Breast epithelium (tissue), 4 donors: ENCODE measurements around the gene PLEKHH1. TPM values are rescaled to one million over a fixed set of nuclear protein-coding genes. Genes with fewer than 3 reads are reported as not detected.

ENCODE experiments used
- DNase-seq, 2 donors: peaks; one replicate each; pipeline ENCODE4 v3.0.0-alpha.2; 2019; ENCODE audit warnings: low spot score in 2 of 2
- H3K27ac ChIP-seq, 2 donors: fragments of 200-600 bp; sonication (generic) in 1 of 2; one replicate each; pipeline ENCODE4 v1.5.1; 2016 to 2019; ENCODE audit warnings: mild to moderate bottlenecking in 1 of 2
- H3K27me3 ChIP-seq, 2 donors: fragments of 200-600 bp; sonication (generic) in 1 of 2; one replicate each; pipeline versions ENCODE4 v1.5.1 to v1.6.0; 2017 to 2019; ENCODE audit warnings: control low read depth in 1 of 2, mild to moderate bottlenecking in 1 of 2
- H3K36me3 ChIP-seq: fragments of 200-600 bp; one replicate; pipeline ENCODE4 v1.5.1; 2019
- H3K4me1 ChIP-seq, 2 donors: fragments of 200-600 bp; sonication (generic); one replicate each; pipeline ENCODE4 v1.5.1; 2016 to 2019; ENCODE audit warnings: control low read depth in 1 of 2
- H3K4me3 ChIP-seq, 3 donors: fragments of 200-600 bp; sonication (generic); 1 replicate in 2 of 3; 2 replicates in 1 of 3; pipeline ENCODE4 v1.5.1; 2016 to 2019; ENCODE audit warnings: mild to moderate bottlenecking in 3 of 3, moderate library complexity in 2 of 3
- H3K9me3 ChIP-seq, 2 donors: fragments of 200-600 bp; sonication (generic) in 1 of 2; one replicate each; pipeline ENCODE4 v1.5.1; 2016 to 2019; ENCODE audit warnings: control low read depth in 1 of 2
- POLR2A ChIP-seq: fragments of 450-650 bp; IDR thresholded peaks from one replicate; pipeline ENCODE4 v1.6.1; 2016; ENCODE audit warnings: antibody characterized with exemption, mild to moderate bottlenecking, moderate library complexity
- POLR2AphosphoS5 ChIP-seq, 3 donors: sonication (generic); formaldehyde crosslinking; IDR thresholded peaks; one replicate each; pipeline ENCODE4 v1.6.1; 2017; ENCODE audit warnings: antibody characterized with exemption in 3 of 3
- intact Hi-C: fragments of 100-400 bp; cut with DNase I; formaldehyde crosslinking; loops from one replicate; pipeline ENCODE4 v1.15.1; 2023; ENCODE audit warnings: low total_unique reads
- total RNA-seq, 3 donors: library from RNA; depleted of rRNA; stranded (reverse); fragments of >200 nt; gene quantifications; one replicate each; pipeline ENCODE4 v1.1.0, GENCODE V29; 2016
- TF ChIP-seq, protein P1 (sequence below), 3 donors: fragments of 450-650 bp; IDR thresholded peaks; one replicate each; pipeline ENCODE4 v1.5.1; 2016 to 2017; ENCODE audit warnings: antibody characterized with exemption in 3 of 3, mild to moderate bottlenecking in 3 of 3, moderate library complexity in 3 of 3

PLEKHH1 gene
- total RNA-seq = 10 to 100 TPM in 2 of 3 donors, 1 to 10 TPM in 1; 2.9 to 18.9 (median 14.7) TPM

DNA sequence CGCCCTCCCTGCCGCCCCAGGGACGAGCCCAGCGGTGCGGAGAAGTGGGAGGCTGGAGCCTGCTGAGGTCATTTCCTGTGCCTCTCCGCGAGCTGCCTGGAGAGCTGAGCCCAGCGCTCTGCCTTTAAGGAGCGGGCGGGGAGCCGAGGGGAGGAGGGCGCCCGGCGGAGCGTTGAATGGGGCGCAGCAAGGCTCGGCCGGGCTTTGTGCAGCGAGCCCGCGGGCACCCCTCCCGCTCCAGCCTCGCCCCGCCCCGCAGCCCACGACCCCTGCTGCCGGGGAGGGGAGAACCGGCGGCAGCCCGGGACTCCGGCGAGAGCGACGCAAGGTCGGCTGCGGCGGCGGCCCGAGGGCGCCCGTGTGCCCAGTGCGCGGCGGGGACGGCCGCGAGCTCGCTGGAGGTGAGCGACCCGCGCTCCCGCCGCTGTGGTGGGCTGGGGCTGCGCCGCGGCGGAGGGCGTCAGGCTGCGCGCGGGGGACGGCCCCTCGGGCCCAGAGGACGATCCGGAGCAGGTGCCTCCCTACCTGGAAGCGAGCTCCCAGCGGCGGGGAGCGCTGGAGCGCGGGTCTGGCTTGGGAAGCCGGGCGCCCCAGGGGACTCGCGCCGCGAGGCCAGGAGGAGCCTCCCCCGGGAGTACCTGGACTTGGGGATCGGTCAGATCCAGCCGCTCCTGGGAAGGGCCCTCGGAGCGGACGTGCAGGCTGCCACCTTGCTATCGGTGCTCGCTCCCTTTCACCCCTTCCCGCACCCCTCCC is at the start of gene PLEKHH1:
PLEKHH1 (plus strand) TSS at position 293 of the 756 bp plus-strand sequence. CDS start 8,578 bp downstream, outside the sequence.
- peak; percentile 47 to 69 for DNase-seq
- no peaks in the 10 kb centered on the region for H3K27me3 ChIP-seq

DNA sequence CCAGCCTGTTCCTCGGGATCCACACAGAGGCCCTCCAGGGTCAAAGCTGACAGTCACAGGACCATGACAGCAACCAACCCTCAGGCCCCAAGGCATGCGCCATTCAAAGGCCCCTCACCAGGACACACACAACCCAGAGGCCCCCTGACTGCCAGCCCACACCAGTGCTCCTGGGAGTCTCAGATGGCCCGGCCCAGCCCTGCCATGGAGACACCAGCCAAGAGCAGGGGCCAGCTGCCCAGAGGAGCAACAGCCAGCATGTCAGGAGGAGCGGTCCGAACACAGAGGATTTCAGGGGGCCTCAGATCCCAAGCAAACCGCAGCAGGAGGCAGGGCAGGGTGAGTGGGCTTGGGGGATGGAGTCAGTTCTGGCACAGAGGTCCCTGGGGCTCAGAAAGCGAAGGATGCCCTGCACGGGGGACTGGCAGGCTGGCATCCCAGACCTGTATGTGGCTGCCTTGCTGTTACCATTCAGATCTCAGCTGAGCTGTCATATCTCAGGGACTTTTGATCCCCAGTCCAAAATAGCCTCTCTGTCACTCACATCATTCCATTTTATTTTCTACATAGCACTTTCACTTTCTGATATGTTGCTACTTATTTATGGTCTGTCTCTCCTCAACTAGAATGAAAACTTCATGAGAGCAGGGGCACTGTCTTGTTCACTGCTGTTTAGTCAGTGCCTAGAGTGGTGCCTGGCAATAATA is 49.4 kb upstream of the PLEKHH1 start:
- no peaks in the 10 kb centered on the region for H3K9me3 ChIP-seq
- no peaks in the 10 kb centered on the region for H3K27me3 ChIP-seq
- no peaks in the 10 kb centered on the region for H3K36me3 ChIP-seq
- H3K4me3 ChIP-seq = no peak overlapping the region
- TF ChIP-seq POLR2AphosphoS5 (IDR thresholded peaks at IDR 0.05) (no peak), POLR2A (no peak)
- TF ChIP-seq, protein P1, sequence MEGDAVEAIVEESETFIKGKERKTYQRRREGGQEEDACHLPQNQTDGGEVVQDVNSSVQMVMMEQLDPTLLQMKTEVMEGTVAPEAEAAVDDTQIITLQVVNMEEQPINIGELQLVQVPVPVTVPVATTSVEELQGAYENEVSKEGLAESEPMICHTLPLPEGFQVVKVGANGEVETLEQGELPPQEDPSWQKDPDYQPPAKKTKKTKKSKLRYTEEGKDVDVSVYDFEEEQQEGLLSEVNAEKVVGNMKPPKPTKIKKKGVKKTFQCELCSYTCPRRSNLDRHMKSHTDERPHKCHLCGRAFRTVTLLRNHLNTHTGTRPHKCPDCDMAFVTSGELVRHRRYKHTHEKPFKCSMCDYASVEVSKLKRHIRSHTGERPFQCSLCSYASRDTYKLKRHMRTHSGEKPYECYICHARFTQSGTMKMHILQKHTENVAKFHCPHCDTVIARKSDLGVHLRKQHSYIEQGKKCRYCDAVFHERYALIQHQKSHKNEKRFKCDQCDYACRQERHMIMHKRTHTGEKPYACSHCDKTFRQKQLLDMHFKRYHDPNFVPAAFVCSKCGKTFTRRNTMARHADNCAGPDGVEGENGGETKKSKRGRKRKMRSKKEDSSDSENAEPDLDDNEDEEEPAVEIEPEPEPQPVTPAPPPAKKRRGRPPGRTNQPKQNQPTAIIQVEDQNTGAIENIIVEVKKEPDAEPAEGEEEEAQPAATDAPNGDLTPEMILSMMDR (IDR thresholded peaks at IDR 0.05) = no peak
- no peaks in the 10 kb centered on the region for H3K4me1 ChIP-seq
- intact Hi-C loops = no loop called here
- DNase-seq = no peak
- no peak overlapping the region for H3K27ac ChIP-seq

More for the DNA sequence above, at the start of gene PLEKHH1:
- intact Hi-C loops = no loop called here
- Histone ChIP-seq H3K36me3 (no peaks in the 10 kb centered on the region), H3K9me3 (no peaks in the 10 kb centered on the region), H3K4me3 (peak within 1 kb of the TSS; percentile 51 to 87 (median 74)), H3K27ac (peak within 1 kb of the TSS; percentile 81 to 83), H3K4me1 (no peaks in the 10 kb centered on the region)
- TF ChIP-seq POLR2A = no peak
- TF ChIP-seq, protein P1 (IDR thresholded peaks at IDR 0.05) = no peak
- TF ChIP-seq POLR2AphosphoS5 (IDR thresholded peaks at IDR 0.05) = no peak

DNA sequence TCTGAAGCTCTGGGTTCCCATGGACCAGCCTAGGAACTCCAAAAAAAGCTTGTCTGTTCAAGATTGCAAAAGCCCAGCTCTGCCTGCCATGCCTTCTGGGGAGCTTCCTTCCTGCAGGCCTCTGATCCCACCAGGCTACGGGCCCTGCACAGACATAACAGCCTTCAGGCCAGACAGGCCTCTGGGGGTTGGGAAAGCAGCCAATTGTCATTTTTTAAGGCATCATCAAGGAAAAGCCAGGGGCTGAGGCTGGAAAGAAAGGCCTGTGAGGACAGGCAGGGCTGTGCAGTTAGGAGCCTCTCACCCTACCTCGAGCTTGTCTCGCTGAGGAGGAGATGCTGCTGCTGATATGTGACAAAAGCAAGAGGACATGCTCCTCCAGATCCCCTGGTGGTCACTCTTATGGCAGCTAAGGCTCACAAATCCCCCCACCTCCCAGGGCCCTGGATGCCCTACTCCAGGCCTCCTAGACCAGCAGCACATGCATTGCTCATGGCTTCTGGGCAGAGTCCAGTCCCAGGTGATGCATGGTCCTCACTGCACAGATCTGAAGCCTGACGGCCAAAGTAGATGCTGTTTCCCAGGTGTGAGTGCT is 47.5 kb upstream of the PLEKHH1 start:
- Histone ChIP-seq H3K9me3 (no peaks in the 10 kb centered on the region), H3K4me1 (no peaks in the 10 kb centered on the region), H3K27ac (no peak overlapping the region), H3K4me3 (no peak overlapping the region), H3K27me3 (no peaks in the 10 kb centered on the region), H3K36me3 (no peaks in the 10 kb centered on the region)
- TF ChIP-seq, protein P1 (IDR thresholded peaks at IDR 0.05) = no peak
- TF ChIP-seq POLR2A = no peak
- no peak for TF ChIP-seq POLR2AphosphoS5 (IDR thresholded peaks at IDR 0.05)
- intact Hi-C loops = no loop called here
- no peak for DNase-seq

DNA sequence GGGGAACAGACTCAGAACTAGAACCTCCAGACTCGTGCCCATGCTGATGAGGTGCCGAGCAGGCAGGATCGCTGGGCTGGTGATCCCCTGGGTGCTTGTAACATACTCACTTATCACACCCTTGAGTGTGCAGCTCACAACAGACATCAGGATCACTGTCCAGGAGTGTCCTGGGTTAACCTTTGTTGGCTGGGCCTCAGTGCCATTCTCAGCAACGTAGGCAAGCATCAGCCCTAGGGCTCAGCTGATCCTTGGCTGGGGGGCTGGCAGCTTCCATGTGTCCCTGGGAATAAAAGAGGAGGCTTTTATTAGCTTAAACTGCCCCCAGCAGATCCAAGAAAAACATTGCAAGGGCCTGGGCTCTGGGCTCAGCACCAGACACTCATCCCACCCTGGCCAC is 46.2 kb upstream of the PLEKHH1 start:
- intact Hi-C loops = no loop called here
- Histone ChIP-seq H3K36me3 (no peaks in the 10 kb centered on the region), H3K27ac (no peak overlapping the region), H3K4me1 (no peaks in the 10 kb centered on the region), H3K4me3 (no peak overlapping the region), H3K27me3 (no peaks in the 10 kb centered on the region), H3K9me3 (no peaks in the 10 kb centered on the region)
- no peak for DNase-seq
- TF ChIP-seq, protein P1 (IDR thresholded peaks at IDR 0.05) = no peak
- no peak for TF ChIP-seq POLR2A
- no peak for TF ChIP-seq POLR2AphosphoS5 (IDR thresholded peaks at IDR 0.05)

DNA sequence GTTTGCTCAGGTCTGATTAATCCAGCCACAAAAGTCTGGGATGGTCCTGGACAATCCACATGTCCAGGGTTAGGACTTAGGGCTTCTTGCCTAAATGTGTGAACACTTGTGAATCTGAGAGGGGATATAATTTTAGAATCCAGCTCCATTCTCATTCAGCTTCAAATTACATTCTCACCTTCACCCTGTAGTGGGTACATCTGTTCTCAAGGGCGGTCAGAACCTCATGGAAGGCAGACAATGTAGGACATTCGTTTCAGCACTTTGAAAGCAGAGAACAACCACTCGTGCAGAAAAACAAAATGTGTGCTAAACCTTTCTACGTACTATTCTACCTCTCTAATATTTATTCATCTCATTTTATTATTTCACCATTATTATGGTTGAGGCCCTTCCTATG is 45.8 kb upstream of the PLEKHH1 start:
- H3K36me3 ChIP-seq = no peaks in the 10 kb centered on the region
- DNase-seq = no peak
- no peaks in the 10 kb centered on the region for H3K9me3 ChIP-seq
- no peak for TF ChIP-seq POLR2A
- TF ChIP-seq, protein P1 (IDR thresholded peaks at IDR 0.05) = no peak
- no peak for TF ChIP-seq POLR2AphosphoS5 (IDR thresholded peaks at IDR 0.05)
- H3K27ac ChIP-seq = no peak overlapping the region
- no peaks in the 10 kb centered on the region for H3K4me1 ChIP-seq
- no peak overlapping the region for H3K4me3 ChIP-seq
- H3K27me3 ChIP-seq = no peaks in the 10 kb centered on the region
- intact Hi-C loops = no loop called here
